Measurements from ENCODE around the gene EHD4.
A peak's percentile ranks its signal among the peaks of the same experiment; 100 is the strongest.

EHD4 gene

GRCh38 chr15:41930221-41930866, 42.0 kb downstream of the EHD4 start:
- Histone ChIP-seq H3K4me1 (no peaks in the 10 kb centered on the region), H3K4me3 (ENCODE audit: low read depth, low read length) (no peak overlapping the region), H3K9ac (no peak overlapping the region), H3K36me3 (ENCODE audit: control insufficient read depth, insufficient read depth, low read length) (no peaks in the 10 kb centered on the region), H3K4me2 (ENCODE audit: low read length) (no peak overlapping the region), H3K9me3 (ENCODE audit: control insufficient read depth, low read length) (no peaks in the 10 kb centered on the region), H3K27me3 (ENCODE audit: control insufficient read depth, insufficient read depth, low read length) (no peaks in the 10 kb centered on the region), H2AFZ (no peak overlapping the region), H3K27ac (no peak overlapping the region), H3K79me2 (no peaks in the 10 kb centered on the region)
- no peak for TF ChIP-seq CTCF (IDR thresholded peaks at IDR 0.05)

GRCh38 chr15:41928637-41929620, 43.4 kb downstream of the EHD4 start:
- no peaks in the 10 kb centered on the region for H3K36me3 ChIP-seq (ENCODE audit: control insufficient read depth, insufficient read depth, low read length)
- H2AFZ ChIP-seq = no peak overlapping the region
- H3K79me2 ChIP-seq = no peaks in the 10 kb centered on the region
- no peaks in the 10 kb centered on the region for H3K4me1 ChIP-seq
- H3K27ac ChIP-seq = peak overlapping the region; percentile 54
- no peaks in the 10 kb centered on the region for H3K9me3 ChIP-seq (ENCODE audit: control insufficient read depth, low read length)
- no peak overlapping the region for H3K4me2 ChIP-seq (ENCODE audit: low read length)
- TF ChIP-seq CTCF (IDR thresholded peaks at IDR 0.05) = no peak
- H3K9ac ChIP-seq = no peak overlapping the region
- H3K4me3 ChIP-seq (ENCODE audit: low read depth, low read length) = no peak overlapping the region
- H3K27me3 ChIP-seq (ENCODE audit: control insufficient read depth, insufficient read depth, low read length) = no peaks in the 10 kb centered on the region

GRCh38 chr15:41928100-41928499, 44.3 kb downstream of the EHD4 start:
- Histone ChIP-seq H3K27me3 (ENCODE audit: control insufficient read depth, insufficient read depth, low read length) (no peaks in the 10 kb centered on the region), H3K4me3 (ENCODE audit: low read depth, low read length) (no peak overlapping the region), H3K79me2 (no peaks in the 10 kb centered on the region), H3K4me1 (no peaks in the 10 kb centered on the region), H3K9ac (no peak overlapping the region), H3K9me3 (ENCODE audit: control insufficient read depth, low read length) (no peaks in the 10 kb centered on the region), H3K27ac (no peak overlapping the region), H3K36me3 (ENCODE audit: control insufficient read depth, insufficient read depth, low read length) (no peaks in the 10 kb centered on the region), H3K4me2 (ENCODE audit: low read length) (no peak overlapping the region), H2AFZ (no peak overlapping the region)
- no peak for TF ChIP-seq CTCF (IDR thresholded peaks at IDR 0.05)

- no peak overlapping the region for H3K4me3 ChIP-seq (ENCODE audit: low read depth, low read length)
- no peak overlapping the region for H3K9ac ChIP-seq
- H3K4me1 ChIP-seq = no peaks in the 10 kb centered on the region
- H3K79me2 ChIP-seq = no peaks in the 10 kb centered on the region
- H3K36me3 ChIP-seq (ENCODE audit: control insufficient read depth, insufficient read depth, low read length) = no peaks in the 10 kb centered on the region
- H3K27me3 ChIP-seq (ENCODE audit: control insufficient read depth, insufficient read depth, low read length) = no peaks in the 10 kb centered on the region
- H3K9me3 ChIP-seq (ENCODE audit: control insufficient read depth, low read length) = no peaks in the 10 kb centered on the region
- H3K27ac ChIP-seq = no peak overlapping the region
- no peak overlapping the region for H2AFZ ChIP-seq
- H3K4me2 ChIP-seq (ENCODE audit: low read length) = no peak overlapping the region
- TF ChIP-seq CTCF (IDR thresholded peaks at IDR 0.05) = no peak
Observed at GRCh38 chr15:41927536-41927935, 44.8 kb downstream of the EHD4 start.
